ENCODE measurements around the gene MLANA. TPM values are rescaled to one million over a fixed set of nuclear protein-coding genes. Genes with fewer than 3 reads are reported as not detected.

Gene MLANA
- polyA plus RNA-seq, 2 donors: not detected

DNA sequence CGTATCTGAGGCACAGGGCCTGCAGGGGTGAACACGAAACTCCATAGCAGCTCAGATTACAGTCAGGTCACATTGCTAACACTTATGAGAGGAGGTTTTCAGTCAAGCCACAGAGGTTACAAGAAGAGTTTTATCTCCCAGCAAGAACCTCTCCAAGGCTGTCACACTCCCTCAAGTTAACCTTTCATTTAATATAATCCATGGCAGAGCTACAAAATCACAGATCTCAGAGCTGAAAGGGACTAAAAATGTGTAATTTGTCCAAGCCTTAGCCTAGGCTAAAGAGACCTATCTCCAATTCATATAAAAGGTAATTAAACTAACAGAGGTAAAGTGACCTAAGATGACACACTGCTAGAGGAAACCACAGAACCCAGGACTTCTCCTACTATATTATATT lies 57.2 kb downstream of the MLANA start:
- no peaks in the 10 kb centered on the region for H3K36me3 ChIP-seq (ENCODE audit: control insufficient read depth in 2 of 2, insufficient read depth in 2 of 2, low read length in 1 of 2)
- H3K27ac ChIP-seq (ENCODE audit: low read depth in 2 of 2, low read length in 1 of 2): no peak overlapping the region
- H3K9me3 ChIP-seq (ENCODE audit: control insufficient read depth in 2 of 2, insufficient read depth in 1 of 2, low read depth in 1 of 2, low read length in 1 of 2): no peaks in the 10 kb centered on the region
- no peak overlapping the region for H3K4me3 ChIP-seq (ENCODE audit: low read depth in 1 of 2, low read length in 2 of 2)
- no peaks in the 10 kb centered on the region for H3K4me1 ChIP-seq (ENCODE audit: control insufficient read depth in 2 of 2, insufficient read depth in 2 of 2, low read length in 1 of 2)
- WGBS, 2 donors: 64 to 72% methylated on average over 2 of the region's 2 CpGs
- no peaks in the 10 kb centered on the region for H3K27me3 ChIP-seq (ENCODE audit: control insufficient read depth in 1 of 2, insufficient read depth in 2 of 2, low read length in 2 of 2)

DNA sequence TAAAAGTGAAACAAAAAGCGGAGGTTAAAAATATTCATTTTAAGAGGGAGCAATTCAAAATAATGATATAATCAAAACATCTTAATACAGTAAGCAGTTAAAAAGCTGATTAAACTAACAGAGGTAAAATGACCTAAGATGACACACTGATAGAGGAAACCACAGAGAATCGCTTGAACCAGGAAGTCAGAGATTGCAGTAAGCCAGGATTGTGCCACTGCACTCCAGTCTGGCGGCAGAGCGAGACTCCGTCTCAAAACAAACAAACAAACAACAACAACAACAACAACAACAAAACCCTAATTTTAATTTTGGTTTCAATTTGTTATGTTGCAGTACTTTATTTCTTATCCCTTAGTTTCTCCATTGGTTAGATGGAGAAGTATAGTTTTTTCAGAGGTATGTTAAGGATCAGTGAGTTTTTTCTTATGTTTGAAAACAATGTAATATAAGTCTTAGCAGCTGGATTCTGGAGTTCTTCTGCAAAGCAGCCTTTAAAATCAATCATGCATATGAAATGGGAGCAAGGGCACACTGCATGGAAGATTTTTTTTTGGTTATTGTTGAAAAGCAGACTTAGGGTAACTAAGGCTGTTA lies 58.5 kb downstream of the MLANA start:
- H3K9me3 ChIP-seq (ENCODE audit: control insufficient read depth in 2 of 2, insufficient read depth in 1 of 2, low read depth in 1 of 2, low read length in 1 of 2): no peaks in the 10 kb centered on the region
- H3K27ac ChIP-seq (ENCODE audit: low read depth in 2 of 2, low read length in 1 of 2): no peak overlapping the region
- no peaks in the 10 kb centered on the region for H3K36me3 ChIP-seq (ENCODE audit: control insufficient read depth in 2 of 2, insufficient read depth in 2 of 2, low read length in 1 of 2)
- H3K4me1 ChIP-seq (ENCODE audit: control insufficient read depth in 2 of 2, insufficient read depth in 2 of 2, low read length in 1 of 2): no peaks in the 10 kb centered on the region
- no peaks in the 10 kb centered on the region for H3K27me3 ChIP-seq (ENCODE audit: control insufficient read depth in 1 of 2, insufficient read depth in 2 of 2, low read length in 2 of 2)
- 28 to 46% methylated on average over 5 of the region's 5 CpGs for WGBS, 2 donors
- no peak overlapping the region for H3K4me3 ChIP-seq (ENCODE audit: low read depth in 1 of 2, low read length in 2 of 2)

DNA sequence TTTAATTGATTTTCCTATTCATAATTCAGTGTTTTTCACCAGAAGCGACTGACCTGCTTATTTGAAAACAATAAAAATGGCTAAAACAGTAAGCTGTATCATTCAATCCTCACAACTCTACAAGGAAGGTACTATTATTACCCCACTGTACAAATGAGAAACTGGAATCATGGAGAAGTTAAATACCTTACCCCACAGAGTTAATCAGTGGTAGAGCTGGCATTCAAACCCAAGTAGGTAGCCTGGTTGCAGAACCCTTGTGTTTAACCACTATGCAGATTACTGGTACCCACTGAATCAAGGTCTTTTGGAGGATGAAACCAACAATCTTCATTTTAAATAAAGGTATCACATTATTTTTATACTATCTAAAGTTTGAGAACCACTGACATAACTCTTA lies 59.6 kb downstream of the MLANA start:
- WGBS, 2 donors: 96 to 97% methylated on average over 1 of the region's 1 CpG
- no peaks in the 10 kb centered on the region for H3K4me1 ChIP-seq (ENCODE audit: control insufficient read depth in 2 of 2, insufficient read depth in 2 of 2, low read length in 1 of 2)
- no peaks in the 10 kb centered on the region for H3K36me3 ChIP-seq (ENCODE audit: control insufficient read depth in 2 of 2, insufficient read depth in 2 of 2, low read length in 1 of 2)
- H3K27ac ChIP-seq (ENCODE audit: low read depth in 2 of 2, low read length in 1 of 2): no peak overlapping the region
- no peaks in the 10 kb centered on the region for H3K9me3 ChIP-seq (ENCODE audit: control insufficient read depth in 2 of 2, insufficient read depth in 1 of 2, low read depth in 1 of 2, low read length in 1 of 2)
- no peak overlapping the region for H3K4me3 ChIP-seq (ENCODE audit: low read depth in 1 of 2, low read length in 2 of 2)
- H3K27me3 ChIP-seq (ENCODE audit: control insufficient read depth in 1 of 2, insufficient read depth in 2 of 2, low read length in 2 of 2): no peaks in the 10 kb centered on the region

DNA sequence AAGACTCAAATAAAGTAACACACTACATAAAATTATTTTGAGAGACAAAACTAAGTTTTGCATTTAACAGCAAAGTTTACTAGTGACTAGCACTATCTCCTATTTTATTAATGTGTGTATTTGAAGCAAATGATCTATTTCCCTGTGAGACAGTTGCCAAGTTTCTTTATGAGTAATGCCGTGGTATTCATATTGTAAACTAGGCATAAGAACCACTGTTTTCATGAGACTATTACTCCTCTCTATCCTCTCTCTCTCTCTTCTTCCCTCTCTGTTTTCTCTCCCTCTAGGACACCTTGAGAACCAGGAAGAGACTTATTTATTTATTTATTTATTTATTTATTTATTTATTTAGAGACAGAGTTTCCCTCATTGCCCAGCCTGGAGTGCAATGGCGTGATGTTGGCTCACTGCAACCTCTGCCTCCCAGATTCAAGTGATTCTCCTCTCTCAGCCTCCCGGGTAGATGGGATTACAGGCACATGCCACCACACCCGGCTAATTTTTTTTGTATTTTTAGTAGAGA lies 61.1 kb downstream of the MLANA start:
- WGBS, 2 donors: 73 to 83% methylated on average over 4 of the region's 4 CpGs
- no peaks in the 10 kb centered on the region for H3K4me1 ChIP-seq (ENCODE audit: control insufficient read depth in 2 of 2, insufficient read depth in 2 of 2, low read length in 1 of 2)
- no peak overlapping the region for H3K4me3 ChIP-seq (ENCODE audit: low read depth in 1 of 2, low read length in 2 of 2)
- H3K27ac ChIP-seq (ENCODE audit: low read depth in 2 of 2, low read length in 1 of 2): no peak overlapping the region
- no peaks in the 10 kb centered on the region for H3K27me3 ChIP-seq (ENCODE audit: control insufficient read depth in 1 of 2, insufficient read depth in 2 of 2, low read length in 2 of 2)
- H3K36me3 ChIP-seq (ENCODE audit: control insufficient read depth in 2 of 2, insufficient read depth in 2 of 2, low read length in 1 of 2): no peaks in the 10 kb centered on the region
- no peaks in the 10 kb centered on the region for H3K9me3 ChIP-seq (ENCODE audit: control insufficient read depth in 2 of 2, insufficient read depth in 1 of 2, low read depth in 1 of 2, low read length in 1 of 2)

DNA sequence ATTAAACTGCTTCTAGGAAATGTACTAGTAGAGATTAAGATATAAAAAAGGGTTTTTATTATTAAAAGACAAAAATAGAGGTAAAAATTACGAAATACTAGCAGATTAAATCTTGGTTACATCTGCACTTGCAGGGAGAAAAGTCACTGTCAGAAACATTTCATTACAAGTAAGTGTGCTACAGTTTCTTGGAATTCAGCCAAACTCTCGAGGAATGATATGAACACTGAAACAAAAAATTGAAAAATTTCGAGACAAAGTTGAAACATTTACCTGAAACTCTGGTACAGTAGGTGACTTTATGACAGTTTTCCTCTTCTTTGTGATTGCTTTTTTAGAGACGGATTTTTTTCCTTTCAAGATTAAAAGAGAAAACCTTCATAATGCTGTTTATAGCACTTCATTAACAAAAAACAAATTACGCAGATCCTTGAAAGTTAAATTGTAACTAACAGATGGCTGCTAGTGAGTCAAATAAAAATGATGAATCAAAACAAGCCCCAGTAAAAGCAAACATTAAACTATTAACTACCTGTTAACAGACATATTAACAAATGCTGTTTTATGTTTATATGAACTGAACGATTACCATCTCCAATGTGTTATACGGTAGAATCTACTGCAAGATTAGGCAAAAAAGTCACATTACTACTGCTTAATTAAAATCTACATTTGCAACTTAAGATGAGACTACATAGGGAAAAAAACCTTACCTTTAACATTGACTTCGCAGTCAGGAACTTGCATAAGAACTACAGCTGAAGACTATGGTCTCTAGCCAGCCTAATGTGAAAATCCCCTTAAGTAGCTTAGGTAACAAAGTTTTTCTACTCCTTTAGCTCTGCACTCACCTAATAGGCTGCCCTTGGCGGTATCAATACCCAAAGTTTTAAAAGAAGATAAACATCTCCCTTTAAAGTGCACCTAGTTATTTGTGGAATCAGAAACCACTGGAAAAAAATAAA lies 63.3 kb downstream of the MLANA start:
- Histone ChIP-seq H3K9me3 (ENCODE audit: control insufficient read depth in 2 of 2, insufficient read depth in 1 of 2, low read depth in 1 of 2, low read length in 1 of 2) (no peaks in the 10 kb centered on the region), H3K36me3 (ENCODE audit: control insufficient read depth in 2 of 2, insufficient read depth in 2 of 2, low read length in 1 of 2) (no peaks in the 10 kb centered on the region), H3K4me1 (ENCODE audit: control insufficient read depth in 2 of 2, insufficient read depth in 2 of 2, low read length in 1 of 2) (peaks cover 0 to 2% of the 10 kb centered on the region in 2 donors), H3K4me3 (ENCODE audit: low read depth in 1 of 2, low read length in 2 of 2) (no peak overlapping the region), H3K27ac (ENCODE audit: low read depth in 2 of 2, low read length in 1 of 2) (no peak overlapping the region), H3K27me3 (ENCODE audit: control insufficient read depth in 1 of 2, insufficient read depth in 2 of 2, low read length in 2 of 2) (no peaks in the 10 kb centered on the region)
- 56 to 76% methylated on average over 9 of the region's 9 CpGs for WGBS, 2 donors

DNA sequence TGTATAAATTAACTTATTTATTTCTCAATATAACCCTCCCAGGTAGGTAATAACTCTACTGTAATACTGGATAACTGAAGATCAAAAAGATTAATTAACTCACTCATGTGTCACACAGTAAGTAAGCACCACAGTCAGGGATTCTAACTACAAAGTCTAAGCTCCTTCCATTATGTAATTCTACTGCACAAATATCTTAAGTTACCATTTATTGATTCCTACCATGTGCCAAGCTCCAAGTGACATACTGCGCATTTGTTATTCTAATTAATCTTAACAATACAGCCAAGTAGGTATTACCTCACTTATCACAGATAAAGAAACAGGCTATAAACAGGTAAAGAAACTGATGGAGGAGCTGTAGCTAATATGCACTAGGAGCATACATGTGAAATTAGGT lies 66.5 kb downstream of the MLANA start:
- no peak overlapping the region for H3K4me3 ChIP-seq (ENCODE audit: low read depth in 1 of 2, low read length in 2 of 2)
- no peak overlapping the region for H3K27ac ChIP-seq (ENCODE audit: low read depth in 2 of 2, low read length in 1 of 2)
- H3K9me3 ChIP-seq (ENCODE audit: control insufficient read depth in 2 of 2, insufficient read depth in 1 of 2, low read depth in 1 of 2, low read length in 1 of 2): no peaks in the 10 kb centered on the region
- H3K36me3 ChIP-seq (ENCODE audit: control insufficient read depth in 2 of 2, insufficient read depth in 2 of 2, low read length in 1 of 2): no peaks in the 10 kb centered on the region
- 73 to 96% methylated on average over 1 of the region's 1 CpG for WGBS, 2 donors
- H3K27me3 ChIP-seq (ENCODE audit: control insufficient read depth in 1 of 2, insufficient read depth in 2 of 2, low read length in 2 of 2): no peaks in the 10 kb centered on the region
- H3K4me1 ChIP-seq (ENCODE audit: control insufficient read depth in 2 of 2, insufficient read depth in 2 of 2, low read length in 1 of 2): peaks cover 0 to 2% of the 10 kb centered on the region in 2 donors

DNA sequence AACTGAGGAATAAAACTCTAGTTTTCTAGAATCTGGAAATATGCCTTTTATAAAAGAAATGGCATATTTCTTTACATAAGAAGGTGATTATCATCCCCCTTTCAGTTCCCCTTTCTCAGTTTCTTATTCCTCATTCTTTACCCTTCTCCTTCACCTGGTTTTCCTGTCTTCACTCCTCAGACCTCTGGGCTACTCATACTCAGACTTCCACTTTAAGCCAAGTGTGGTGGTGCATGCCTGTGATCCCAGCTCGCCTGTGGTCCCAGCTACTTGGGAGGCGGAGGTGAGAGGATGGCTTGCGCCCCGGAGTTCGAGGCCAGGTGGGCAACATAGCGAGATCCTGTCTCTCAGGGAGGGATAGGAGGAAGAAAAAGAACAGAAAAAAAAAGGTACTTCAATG lies 67.6 kb downstream of the MLANA start:
- no peaks in the 10 kb centered on the region for H3K9me3 ChIP-seq (ENCODE audit: control insufficient read depth in 2 of 2, insufficient read depth in 1 of 2, low read depth in 1 of 2, low read length in 1 of 2)
- no peak overlapping the region for H3K4me3 ChIP-seq (ENCODE audit: low read depth in 1 of 2, low read length in 2 of 2)
- no peaks in the 10 kb centered on the region for H3K36me3 ChIP-seq (ENCODE audit: control insufficient read depth in 2 of 2, insufficient read depth in 2 of 2, low read length in 1 of 2)
- peaks cover 0 to 2% of the 10 kb centered on the region in 2 donors for H3K4me1 ChIP-seq (ENCODE audit: control insufficient read depth in 2 of 2, insufficient read depth in 2 of 2, low read length in 1 of 2)
- H3K27ac ChIP-seq (ENCODE audit: low read depth in 2 of 2, low read length in 1 of 2): no peak overlapping the region
- H3K27me3 ChIP-seq (ENCODE audit: control insufficient read depth in 1 of 2, insufficient read depth in 2 of 2, low read length in 2 of 2): no peaks in the 10 kb centered on the region
- WGBS, 2 donors: 93 to 99% methylated on average over 6 of the region's 6 CpGs

Other genes with a start within 250 kb of the MLANA start
- 10 to 100 TPM in 1 of 2 donors, 1 to 10 TPM in 1; 9.9 to 12.5 TPM for gene ERMP1, start 57.8 kb upstream of the MLANA start, polyA plus RNA-seq
- gene RANBP6, start 124.7 kb downstream of the MLANA start, polyA plus RNA-seq: 1 to 10 TPM; 4.2 to 5.2 TPM

Data from esophagus (tissue), 2 donors.